Ovary (tissue), 3 donors: ENCODE data around the gene DNAH6.

ENCODE experiments used
- EP300 ChIP-seq: sonication (generic); formaldehyde crosslinking; IDR thresholded peaks from one replicate; pipeline ENCODE4 v1.6.1; 2017; ENCODE audit warnings: antibody characterized with exemption
- POLR2A ChIP-seq: fragments of 450-650 bp; IDR thresholded peaks from one replicate; pipeline ENCODE4 v1.6.1; 2017; ENCODE audit warnings: antibody characterized with exemption, mild to moderate bottlenecking, moderate library complexity
- TF ChIP-seq, protein P1 (sequence below), 3 donors: fragments of 450-650 bp in 2 of 3; fragments of 200-600 bp in 1 of 3; IDR thresholded peaks; one replicate each; pipeline versions ENCODE4 v1.5.1 to v1.8.0; 2016 to 2022; ENCODE audit warnings: antibody characterized with exemption in 3 of 3, mild to moderate bottlenecking in 1 of 3
- donor health status: DM: no; HTN: no; CAD: no.

DNA sequence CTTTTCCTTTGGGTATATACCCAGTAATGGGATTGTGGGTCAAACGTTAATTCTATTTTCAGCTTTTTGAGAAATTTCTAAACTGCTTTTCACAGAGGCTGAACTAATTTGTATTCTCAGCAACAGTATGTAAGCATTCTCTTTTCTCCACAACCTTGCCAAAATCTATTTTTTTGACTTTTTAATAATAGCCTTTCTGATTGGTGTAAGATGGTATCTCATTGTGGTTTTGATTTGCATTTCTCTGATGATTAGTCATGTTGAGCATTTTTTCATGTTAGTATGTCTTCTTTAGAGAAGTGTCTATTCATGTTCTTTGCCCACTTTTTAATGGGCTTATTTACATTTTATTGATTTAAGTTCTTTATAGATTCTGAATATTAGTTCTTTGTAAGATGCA lies 219.1 kb downstream of the DNAH6 start:
- TF ChIP-seq EP300 (no peak), POLR2A (no peak)
- TF ChIP-seq, protein P1, sequence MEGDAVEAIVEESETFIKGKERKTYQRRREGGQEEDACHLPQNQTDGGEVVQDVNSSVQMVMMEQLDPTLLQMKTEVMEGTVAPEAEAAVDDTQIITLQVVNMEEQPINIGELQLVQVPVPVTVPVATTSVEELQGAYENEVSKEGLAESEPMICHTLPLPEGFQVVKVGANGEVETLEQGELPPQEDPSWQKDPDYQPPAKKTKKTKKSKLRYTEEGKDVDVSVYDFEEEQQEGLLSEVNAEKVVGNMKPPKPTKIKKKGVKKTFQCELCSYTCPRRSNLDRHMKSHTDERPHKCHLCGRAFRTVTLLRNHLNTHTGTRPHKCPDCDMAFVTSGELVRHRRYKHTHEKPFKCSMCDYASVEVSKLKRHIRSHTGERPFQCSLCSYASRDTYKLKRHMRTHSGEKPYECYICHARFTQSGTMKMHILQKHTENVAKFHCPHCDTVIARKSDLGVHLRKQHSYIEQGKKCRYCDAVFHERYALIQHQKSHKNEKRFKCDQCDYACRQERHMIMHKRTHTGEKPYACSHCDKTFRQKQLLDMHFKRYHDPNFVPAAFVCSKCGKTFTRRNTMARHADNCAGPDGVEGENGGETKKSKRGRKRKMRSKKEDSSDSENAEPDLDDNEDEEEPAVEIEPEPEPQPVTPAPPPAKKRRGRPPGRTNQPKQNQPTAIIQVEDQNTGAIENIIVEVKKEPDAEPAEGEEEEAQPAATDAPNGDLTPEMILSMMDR (IDR thresholded peaks at IDR 0.05) = no peak
